ENCODE measurements around the gene USP40. TPM values are rescaled to one million over a fixed set of nuclear protein-coding genes. Genes with fewer than 3 reads are reported as not detected.

Gene USP40
- total and polyA plus RNA-seq, 2 donors (not counting 1 experiment from before 2014, with no cell fraction given), result 19.8 to 37.0 TPM

DNA sequence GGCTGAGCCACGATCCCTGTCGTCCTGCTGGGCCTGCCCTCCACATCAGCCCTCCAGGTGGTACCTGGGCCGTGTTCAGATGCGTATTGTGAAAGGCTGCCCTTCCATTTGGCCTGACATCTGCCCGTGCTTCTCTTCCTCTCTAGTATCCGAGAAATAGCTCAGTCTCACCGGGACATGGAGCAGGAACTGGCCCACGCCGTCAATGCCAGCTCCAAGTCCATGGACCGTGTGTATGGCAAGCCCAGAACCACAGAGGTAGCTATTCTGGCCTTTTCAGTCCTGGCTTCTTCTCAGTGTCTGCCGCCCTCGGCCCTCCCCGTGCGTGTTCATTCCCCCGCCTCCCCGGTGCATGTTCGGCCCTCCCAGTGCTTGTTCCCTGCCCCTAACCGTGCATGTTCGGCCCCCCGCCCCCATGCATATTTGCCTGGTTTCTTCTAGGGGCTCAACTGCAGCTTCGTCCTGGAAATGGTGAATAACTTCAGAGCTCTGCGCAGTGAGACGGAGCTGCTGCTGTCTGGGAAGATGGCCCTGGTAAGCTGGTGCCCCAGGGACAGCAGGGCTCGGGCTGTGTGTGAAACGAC is 104.3 kb downstream of the USP40 start:
- Histone ChIP-seq H3K36me3 (replicated peaks in 1 of 2; ENCODE audit: control extremely low read depth in 1 of 2, control insufficient read depth in 1 of 2, extremely low read depth in 1 of 2, insufficient read depth in 2 of 2, low read length in 1 of 2) (peaks cover 7 to 92% of the 10 kb centered on the region in 2 experiments), H3K9me3 (ENCODE audit: control extremely low read depth in 1 of 3, control insufficient read depth in 2 of 3, insufficient read depth in 1 of 3, low read length in 2 of 3) (no peaks in the 10 kb centered on the region), H3K27ac (ENCODE audit: low read length in 2 of 2) (no peak overlapping the region), H3K79me2 (ENCODE audit: control insufficient read depth, insufficient read depth, low read length) (peaks cover 14% of the 10 kb centered on the region), H3K4me2 (replicated peaks; ENCODE audit: low read depth, low read length, poor library complexity, severe bottlenecking) (no peak overlapping the region), H3K4me3 (ENCODE audit: control extremely low read depth in 1 of 5, extremely low read depth in 1 of 5, insufficient read depth in 1 of 5, low read depth in 2 of 5, low read length in 4 of 5) (no peak overlapping the region), H2AFZ (ENCODE audit: insufficient read depth, low read depth, low read length, poor library complexity, severe bottlenecking) (no peak overlapping the region), H3K9ac (ENCODE audit: low read length) (no peak overlapping the region), H4K20me1 (ENCODE audit: control insufficient read depth, insufficient read depth, low read length, poor library complexity, severe bottlenecking) (peaks cover 29% of the 10 kb centered on the region), H3K4me1 (ENCODE audit: control insufficient read depth in 2 of 2, insufficient read depth in 2 of 2, low read length in 2 of 2) (no peaks in the 10 kb centered on the region), H3K27me3 (replicated peaks in 1 of 4; ENCODE audit: control extremely low read depth in 1 of 4, control insufficient read depth in 3 of 4, insufficient read depth in 4 of 4, low read length in 3 of 4) (no peaks in the 10 kb centered on the region)
- no peak overlapping the region for H3K4me3 Mint-ChIP-seq
- no peaks in the 10 kb centered on the region for H3K27me3 Mint-ChIP-seq
- ChIA-PET CTCF (interaction anchor here (0.5 kb wide), 1 partner anchor 31 kb away, joined by 4 read pairs; no protein-coding TSS in a partner anchor), POLR2A (no interaction called here)
- H3K9me3 Mint-ChIP-seq (ENCODE audit: insufficient read depth), result no peaks in the 10 kb centered on the region
- ATAC-seq (ENCODE audit: low read depth) (no peak), DNase-seq (no peak)
- no peaks in the 10 kb centered on the region for H3K4me1 Mint-ChIP-seq
- H3K27ac Mint-ChIP-seq, result peak overlapping the region; percentile 41
- intact Hi-C loops (cut with micrococcal nuclease), result no loop called here
- TF ChIP-seq EZH2 (IDR thresholded peaks at IDR 0.05; ENCODE audit: borderline replicate concordance, insufficient read depth, low read depth, low read length, poor library complexity, severe bottlenecking) (no peak), CTCF (IDR thresholded peaks at IDR 0.05) (no peak)
- 97% methylated on average over 25 of the region's 25 CpGs for WGBS (ENCODE audit: insufficient coverage)

DNA sequence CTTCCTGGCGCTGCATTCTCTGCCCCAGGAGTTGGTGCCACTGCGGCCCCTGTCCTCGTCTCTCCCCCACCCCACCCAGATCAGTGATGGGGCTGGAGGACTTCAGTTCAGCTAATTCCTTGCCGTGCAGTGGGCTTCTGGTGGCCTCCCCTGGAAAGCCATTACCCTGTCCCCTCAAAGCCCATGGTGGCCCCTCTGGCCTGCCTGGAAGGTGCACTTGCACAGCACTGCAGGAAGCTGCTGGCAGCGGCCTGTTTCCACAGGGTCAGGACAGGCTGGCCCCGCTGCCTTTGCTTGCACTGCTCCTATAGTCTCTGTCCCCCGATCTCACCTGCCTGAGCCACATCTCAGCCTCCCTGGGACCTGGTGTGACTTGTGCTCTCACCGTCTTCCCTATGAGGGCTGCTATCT is 105.1 kb downstream of the USP40 start:
- H3K27me3 Mint-ChIP-seq, result no peaks in the 10 kb centered on the region
- CTCF ChIA-PET, result no interaction called here
- no peak overlapping the region for H3K4me3 Mint-ChIP-seq
- Histone ChIP-seq H3K36me3 (replicated peaks in 1 of 2; ENCODE audit: control extremely low read depth in 1 of 2, control insufficient read depth in 1 of 2, extremely low read depth in 1 of 2, insufficient read depth in 2 of 2, low read length in 1 of 2) (peaks cover 15 to 92% of the 10 kb centered on the region in 2 experiments), H2AFZ (ENCODE audit: insufficient read depth, low read depth, low read length, poor library complexity, severe bottlenecking) (no peak overlapping the region), H3K27ac (ENCODE audit: low read length in 2 of 2) (no peak overlapping the region), H3K4me2 (replicated peaks; ENCODE audit: low read depth, low read length, poor library complexity, severe bottlenecking) (no peak overlapping the region), H3K79me2 (ENCODE audit: control insufficient read depth, insufficient read depth, low read length) (peaks cover 22% of the 10 kb centered on the region), H3K27me3 (replicated peaks in 1 of 4; ENCODE audit: control extremely low read depth in 1 of 4, control insufficient read depth in 3 of 4, insufficient read depth in 4 of 4, low read length in 3 of 4) (no peaks in the 10 kb centered on the region), H3K9ac (ENCODE audit: low read length) (no peak overlapping the region), H3K9me3 (ENCODE audit: control extremely low read depth in 1 of 3, control insufficient read depth in 2 of 3, insufficient read depth in 1 of 3, low read length in 2 of 3) (no peaks in the 10 kb centered on the region), H4K20me1 (ENCODE audit: control insufficient read depth, insufficient read depth, low read length, poor library complexity, severe bottlenecking) (peaks cover 36% of the 10 kb centered on the region), H3K4me3 (ENCODE audit: control extremely low read depth in 1 of 5, extremely low read depth in 1 of 5, insufficient read depth in 1 of 5, low read depth in 2 of 5, low read length in 4 of 5) (no peak overlapping the region), H3K4me1 (ENCODE audit: control insufficient read depth in 2 of 2, insufficient read depth in 2 of 2, low read length in 2 of 2) (no peaks in the 10 kb centered on the region)
- no peaks in the 10 kb centered on the region for H3K9me3 Mint-ChIP-seq (ENCODE audit: insufficient read depth)
- WGBS (ENCODE audit: insufficient coverage), result 97% methylated on average over 8 of the region's 8 CpGs
- ATAC-seq (ENCODE audit: low read depth) (no peak), DNase-seq (no peak)
- intact Hi-C loops (cut with micrococcal nuclease), result no loop called here
- H3K27ac Mint-ChIP-seq, result no peak overlapping the region
- POLR2A ChIA-PET, result no interaction called here
- no peaks in the 10 kb centered on the region for H3K4me1 Mint-ChIP-seq
- TF ChIP-seq EZH2 (IDR thresholded peaks at IDR 0.05; ENCODE audit: borderline replicate concordance, insufficient read depth, low read depth, low read length, poor library complexity, severe bottlenecking) (no peak), CTCF (IDR thresholded peaks at IDR 0.05) (no peak)

All from B cell (primary cell).